ENCODE data around the gene CNTLN.

- TF ChIP-seq CTCF (IDR thresholded peaks at IDR 0.05; ENCODE audit: control extremely low read depth in 1 of 3, insufficient read depth in 1 of 3, low read depth in 1 of 3, low read length in 3 of 3) (no peak), TAF1 (IDR thresholded peaks at IDR 0.05; ENCODE audit: low read depth, low read length) (no peak), RAD21 (IDR thresholded peaks at IDR 0.05 in 1 of 2, conservative IDR thresholded peaks at IDR 0.05 in 1 of 2; ENCODE audit: low read depth in 2 of 2, low read length in 2 of 2) (no peak), RNF2 (IDR thresholded peaks at IDR 0.05; ENCODE audit: borderline replicate concordance, low read depth, low read length, missing control alignments, poor library complexity, severe bottlenecking) (no peak), POLR2AphosphoS5 (IDR thresholded peaks at IDR 0.05; ENCODE audit: low read depth, low read length) (no peak), BACH1 (IDR thresholded peaks at IDR 0.05; ENCODE audit: low read length) (no peak), POLR2A (IDR thresholded peaks at IDR 0.05; ENCODE audit: control extremely low read depth in 1 of 2, low read depth in 2 of 2, low read length in 2 of 2) (no peak), MAFK (IDR thresholded peaks at IDR 0.05; ENCODE audit: low read depth, low read length) (no peak), RFX5 (IDR thresholded peaks at IDR 0.05; ENCODE audit: borderline replicate concordance, low read depth, low read length) (no peak)
Measured at GRCh38 chr9:17216646-17217045, 81.8 kb downstream of the CNTLN start.
